ENCODE results near the gene TMEM132A. TPM values are rescaled to one million over a fixed set of nuclear protein-coding genes. Genes with fewer than 3 reads are reported as not detected.
A peak's percentile ranks its signal among the peaks of the same experiment; 100 is the strongest.

The TMEM132A gene
- total RNA-seq, 1 experiment from 2014 or later: 114 TPM

GRCh38 chr11:60922906-60923305, 1.4 kb upstream of the TMEM132A start (continued):
- no peak for TF ChIP-seq ZNF281 (CRISPR knock-in tag; IDR thresholded peaks at IDR 0.05)
- TF ChIP-seq STAT6 (CRISPR knock-in tag; conservative IDR thresholded peaks at IDR 0.05; ENCODE audit: low read depth): no peak
- no peak for TF ChIP-seq ZNF121 (CRISPR knock-in tag; IDR thresholded peaks at IDR 0.05)
- TF ChIP-seq RELA (CRISPR knock-in tag; IDR thresholded peaks at IDR 0.05; ENCODE audit: borderline replicate concordance): no peak

- peaks cover 20% of the 10 kb centered on the region for H3K4me1 Mint-ChIP-seq
- POLR2A ChIA-PET: interaction anchor here (0.9 to 1.2 kb wide), 3 partner anchors 8 to 16 kb away, joined by 3 to 11 read pairs (median 8); partner anchors contain the start of gene TMEM109
- ATAC-seq (no peak), DNase-seq (ENCODE audit: low spot score) (no peak)
- no peaks in the 10 kb centered on the region for H3K9me3 Mint-ChIP-seq
- CTCF ChIA-PET: interaction anchor here (0.7 to 1.8 kb wide), 6 partner anchors 8 to 892 kb away, joined by 3 to 7 read pairs (median 3); partner anchors contain the start of gene SLC15A3
- TF ChIP-seq GABPB1 (CRISPR knock-in tag; IDR thresholded peaks at IDR 0.05): no peak
- TF ChIP-seq ZNF671 (CRISPR knock-in tag; IDR thresholded peaks at IDR 0.05): no peak
- TF ChIP-seq CDX4 (CRISPR knock-in tag; IDR thresholded peaks at IDR 0.05; ENCODE audit: borderline replicate concordance): no peak
- no peak for TF ChIP-seq FOXJ3 (CRISPR knock-in tag; IDR thresholded peaks at IDR 0.05; ENCODE audit: borderline replicate concordance)
- no peak for TF ChIP-seq STAT6 (CRISPR knock-in tag; conservative IDR thresholded peaks at IDR 0.05; ENCODE audit: low read depth)
- TF ChIP-seq ZNF121 (CRISPR knock-in tag; IDR thresholded peaks at IDR 0.05): no peak
- TF ChIP-seq NFATC4 (CRISPR knock-in tag; IDR thresholded peaks at IDR 0.05): no peak
- TF ChIP-seq NFYB (CRISPR knock-in tag; conservative IDR thresholded peaks at IDR 0.05; ENCODE audit: low read depth): no peak
- TF ChIP-seq ZNF423 (CRISPR knock-in tag; IDR thresholded peaks at IDR 0.05): no peak
- TF ChIP-seq ATF6 (CRISPR knock-in tag; IDR thresholded peaks at IDR 0.05): no peak
- no peak for TF ChIP-seq SMAD4 (CRISPR knock-in tag; IDR thresholded peaks at IDR 0.05)
- TF ChIP-seq ZNF219 (CRISPR knock-in tag; IDR thresholded peaks at IDR 0.05; ENCODE audit: borderline replicate concordance): no peak
- no peak for TF ChIP-seq ZBTB21 (CRISPR knock-in tag; IDR thresholded peaks at IDR 0.05; ENCODE audit: borderline replicate concordance)
- TF ChIP-seq ZSCAN18 (CRISPR knock-in tag; IDR thresholded peaks at IDR 0.05): no peak
- TF ChIP-seq EMX1 (CRISPR knock-in tag; IDR thresholded peaks at IDR 0.05): no peak
- peaks cover 16% of the 10 kb centered on the region for H3K36me3 Mint-ChIP-seq
- H3K27ac Mint-ChIP-seq: no peak overlapping the region
- H3K4me3 Mint-ChIP-seq: peak overlapping the region; percentile 29; the same call in 1 of the 2 replicates
- H3K27me3 Mint-ChIP-seq (ENCODE audit: low read depth): no peaks in the 10 kb centered on the region; the same call in 1 of the 2 replicates
Measured at GRCh38 chr11:60923326-60923725, 934 bp upstream of the TMEM132A start.
